NB4 (cell line): ENCODE results near the gene IQCM.

Experiments used
- DNase-seq: peaks from one replicate; pipeline ENCODE4 v3.0.0; 2010; ENCODE audit warnings: low read depth
- H3K4me3 ChIP-seq: one replicate; pipeline ENCODE4 v1.5.1; 2011; ENCODE audit warnings: mild to moderate bottlenecking, low read depth, low read length, moderate library complexity
- CTCF ChIP-seq: IDR thresholded peaks from one replicate; pipeline ENCODE4 v1.5.1; 2012; ENCODE audit warnings: low read depth, low read length
- MYC ChIP-seq: IDR thresholded peaks from 2 replicates; pipeline ENCODE4 v1.6.1; 2011; ENCODE audit warnings: low read depth, low read length
- POLR2A ChIP-seq: IDR thresholded peaks from 2 replicates; pipeline ENCODE4 v1.6.1; 2011; ENCODE audit warnings: mild to moderate bottlenecking; ENCODE audit not compliant: insufficient read length; ENCODE audit errors: extremely low read depth
- TF ChIP-seq, protein P1 (sequence below): IDR thresholded peaks from 2 replicates; pipeline ENCODE4 v1.6.1; 2011; ENCODE audit warnings: low read depth, low read length

Gene IQCM

GRCh38 chr4:149766135-149766534, 49.5 kb downstream of the IQCM start:
- TF ChIP-seq CTCF (no peak), POLR2A (no peak), MYC (no peak)
- TF ChIP-seq, protein P1, sequence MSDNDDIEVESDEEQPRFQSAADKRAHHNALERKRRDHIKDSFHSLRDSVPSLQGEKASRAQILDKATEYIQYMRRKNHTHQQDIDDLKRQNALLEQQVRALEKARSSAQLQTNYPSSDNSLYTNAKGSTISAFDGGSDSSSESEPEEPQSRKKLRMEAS: no peak
- DNase-seq: peak; percentile 23
- H3K4me3 ChIP-seq: no peak overlapping the region

DNA sequence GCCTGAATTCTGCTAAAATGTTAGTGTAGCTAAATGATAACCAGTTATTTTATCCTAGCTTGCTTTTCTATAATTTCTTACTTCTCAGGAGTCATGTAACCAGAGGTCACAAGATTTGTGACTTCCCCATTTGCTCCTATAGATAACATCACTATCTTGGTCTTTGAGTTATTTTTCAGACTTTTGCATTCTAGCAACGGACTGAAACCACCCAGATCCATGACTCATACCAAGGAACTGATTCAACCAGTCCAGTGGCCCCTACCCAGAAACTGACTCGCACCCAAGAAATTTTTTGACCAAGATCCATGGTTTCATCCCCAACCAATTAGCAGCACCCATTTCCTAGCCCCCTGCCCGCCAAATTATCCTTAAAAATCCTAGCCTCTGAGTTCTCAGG, 50.0 kb downstream of the IQCM start:
- peak; percentile 62 for DNase-seq
- TF ChIP-seq POLR2A (no peak), MYC (no peak), CTCF (no peak)
- TF ChIP-seq, protein P1: no peak
- H3K4me3 ChIP-seq: no peak overlapping the region

GRCh38 chr4:149755969-149756368, 59.7 kb downstream of the IQCM start:
- TF ChIP-seq, protein P1: no peak
- TF ChIP-seq MYC (no peak), CTCF (no peak), POLR2A (no peak)
- DNase-seq: no peak
- H3K4me3 ChIP-seq: no peak overlapping the region

- no peak overlapping the region for H3K4me3 ChIP-seq
- no peak for DNase-seq
- TF ChIP-seq POLR2A (no peak), MYC (no peak), CTCF (no peak)
- TF ChIP-seq, protein P1: no peak
These were observed 61.1 kb downstream of the IQCM start for GRCh38 chr4:149754526-149754925.

DNA sequence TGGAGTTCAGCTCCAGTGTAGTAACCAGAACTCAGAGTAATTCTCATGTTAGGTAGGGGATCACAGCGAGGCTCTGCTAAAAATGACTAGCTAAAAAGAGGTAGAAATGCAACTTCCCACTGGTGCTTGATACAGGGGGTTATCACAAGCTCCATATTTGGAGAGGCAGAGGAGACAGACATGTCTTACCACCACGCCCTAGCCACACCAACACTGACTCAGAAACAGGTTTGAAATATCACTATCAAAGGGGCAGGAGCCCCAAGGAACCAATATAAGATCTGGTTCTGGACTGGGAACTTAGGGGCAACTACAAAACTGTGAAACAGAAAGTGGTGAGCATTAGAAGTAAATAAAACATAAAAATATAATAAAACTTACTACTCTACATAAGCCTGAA, 62.9 kb downstream of the IQCM start:
- no peak for TF ChIP-seq MYC
- TF ChIP-seq, protein P1: no peak
- no peak for DNase-seq
- H3K4me3 ChIP-seq: no peak overlapping the region

DNA sequence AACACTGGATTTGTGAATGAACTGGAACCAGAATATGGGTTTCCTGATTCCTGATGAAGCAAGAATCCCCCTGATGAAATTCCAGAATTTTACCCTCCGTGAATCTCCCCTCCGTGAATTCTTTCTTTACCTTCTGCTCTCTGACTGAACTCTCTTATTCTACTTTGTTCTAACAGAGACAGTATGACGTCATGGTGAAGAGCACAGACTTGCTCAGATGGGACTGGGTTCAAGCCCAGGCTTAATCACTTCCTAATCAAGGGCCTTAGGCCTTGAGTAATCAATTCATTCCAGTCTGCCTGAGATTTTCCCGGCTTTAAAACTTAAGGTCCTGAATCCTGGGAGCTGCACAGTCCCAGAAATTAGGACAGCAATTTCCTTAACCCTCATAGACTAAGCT, 64.5 kb downstream of the IQCM start:
- DNase-seq: no peak
- TF ChIP-seq CTCF: no peak
- no peak for TF ChIP-seq POLR2A

More for the DNA sequence above, 64.5 kb downstream of the IQCM start:
- no peak overlapping the region for H3K4me3 ChIP-seq
